Neural progenitor cell (in vitro differentiated cells): ENCODE results near the gene ID2. TPM values are rescaled to one million over a fixed set of nuclear protein-coding genes. Genes with fewer than 3 reads are reported as not detected.

Experiments
- DNase-seq: peaks from one replicate; pipeline ENCODE4 v3.0.0-alpha.2; 2016; ENCODE audit warnings: low spot score
- H2AFZ ChIP-seq: fragments of 200-600 bp; sonication (generic); replicated peaks from 2 replicates; pipeline ENCODE4 v1.6.1; 2016; ENCODE audit warnings: antibody characterized with exemption
- H3F3A ChIP-seq: fragments of 200-600 bp; sonication (generic); 2 replicates; pipeline ENCODE4 v1.6.1; 2016; ENCODE audit warnings: antibody characterized with exemption, low read depth
- H3K27ac ChIP-seq: fragments of 200-600 bp; sonication (generic); 2 replicates; pipeline ENCODE4 v1.5.1; 2016; ENCODE audit warnings: mild to moderate bottlenecking
- H3K27me3 ChIP-seq: fragments of 200-600 bp; sonication (generic); 2 replicates; pipeline ENCODE4 v1.6.1; 2016; ENCODE audit warnings: mild to moderate bottlenecking, moderate library complexity
- H3K36me3 ChIP-seq: fragments of 200-600 bp; sonication (generic); 2 replicates; pipeline ENCODE4 v1.5.1; 2016
- H3K4me1 ChIP-seq: fragments of 200-600 bp; sonication (generic); 2 replicates; pipeline ENCODE4 v1.6.1; 2016; ENCODE audit warnings: mixed run types
- H3K4me2 ChIP-seq: fragments of 200-600 bp; sonication (generic); 2 replicates; pipeline ENCODE4 v1.6.1; 2016
- H3K4me3 ChIP-seq: fragments of 200-600 bp; sonication (generic); 2 replicates; pipeline ENCODE4 v1.5.1; 2016
- H3K79me2 ChIP-seq: fragments of 200-600 bp; sonication (generic); 2 replicates; pipeline ENCODE4 v1.6.1; 2016; ENCODE audit warnings: low read depth
- H3K9ac ChIP-seq: fragments of 200-600 bp; sonication (generic); 2 replicates; pipeline ENCODE4 v1.6.1; 2016
- H3K9me3 ChIP-seq: fragments of 200-600 bp; sonication (generic); 2 replicates; pipeline ENCODE4 v1.5.1; 2016; ENCODE audit warnings: low read depth
- H4K20me1 ChIP-seq: fragments of 200-600 bp; sonication (generic); 2 replicates; pipeline ENCODE4 v1.6.1; 2016; ENCODE audit warnings: low read depth
- H3K27ac Mint-ChIP-seq: 3 replicates; pipeline ENCODE4 v1.8.0; 2021; ENCODE audit warnings: mixed read lengths
- H3K27me3 Mint-ChIP-seq: 2 replicates; pipeline ENCODE4 v1.8.0; 2022; ENCODE audit warnings: low read depth, mild to moderate bottlenecking, inconsistent platforms, moderate library complexity, mixed read lengths; ENCODE audit not compliant: insufficient read depth
- H3K36me3 Mint-ChIP-seq: 3 replicates; pipeline ENCODE4 v1.8.0; 2021; ENCODE audit warnings: mixed read lengths
- H3K4me1 Mint-ChIP-seq: 3 replicates; pipeline ENCODE4 v1.8.0; 2021; ENCODE audit warnings: mixed read lengths
- H3K4me3 Mint-ChIP-seq: 3 replicates; pipeline ENCODE4 v1.8.0; 2021; ENCODE audit warnings: mild to moderate bottlenecking, moderate library complexity, mixed read lengths
- H3K9me3 Mint-ChIP-seq: 3 replicates; pipeline ENCODE4 v1.8.0; 2020; ENCODE audit warnings: mixed read lengths
- EZH2 ChIP-seq: fragments of 200-600 bp; sonication (generic); IDR thresholded peaks from 2 replicates; pipeline ENCODE4 v1.6.1; 2017; ENCODE audit warnings: antibody characterized with exemption, mild to moderate bottlenecking, moderate library complexity
- EZH2phosphoT487 ChIP-seq: fragments of 200-600 bp; sonication (generic); IDR thresholded peaks from 2 replicates; pipeline ENCODE4 v1.6.1; 2017; ENCODE audit warnings: antibody characterized with exemption
- total RNA-seq: library from RNA; depleted of rRNA; stranded (reverse); fragments of >200 nt; gene quantifications from 2 replicates; pipeline ENCODE4 v1.2.3, GENCODE V29; 2015; ENCODE audit warnings: low replicate concordance
- TF ChIP-seq, protein P1 (sequence below): fragments of 200-600 bp; sonication (generic); IDR thresholded peaks from 2 replicates; pipeline ENCODE4 v1.5.1; 2017; ENCODE audit warnings: antibody characterized with exemption, mild to moderate bottlenecking

Gene ID2
- total RNA-seq, 1 donor from 2014 or later: 140 TPM

DNA sequence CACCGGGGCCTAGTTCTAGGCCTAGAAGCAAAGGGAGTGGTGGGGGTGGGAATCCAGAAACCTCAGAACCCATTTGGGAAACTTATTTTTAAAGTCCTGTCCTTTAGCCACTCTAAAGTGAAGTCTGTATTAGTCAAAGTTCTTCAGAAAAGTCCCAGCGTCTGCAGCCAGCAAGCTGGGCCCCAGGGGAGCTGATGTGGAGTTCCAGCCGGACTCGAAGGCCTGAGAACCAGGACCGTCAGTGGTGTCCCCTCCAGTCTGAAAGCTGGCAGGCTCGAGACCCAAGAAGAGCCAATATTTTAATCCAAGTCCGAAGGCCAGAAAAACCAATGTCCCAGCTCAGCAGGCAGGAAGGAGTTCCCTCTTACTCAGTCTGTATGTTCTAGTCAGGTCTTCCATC is 32.4 kb downstream of the ID2 start:
- Histone ChIP-seq H3K79me2 (no peaks in the 10 kb centered on the region), H3K4me1 (peaks cover 3% of the 10 kb centered on the region), H3K9ac (no peak overlapping the region), H4K20me1 (no peaks in the 10 kb centered on the region), H3K4me2 (no peak overlapping the region), H3K9me3 (no peaks in the 10 kb centered on the region), H3K27me3 (no peaks in the 10 kb centered on the region), H3K27ac (no peak overlapping the region), H3F3A (no peaks in the 10 kb centered on the region), H3K36me3 (no peaks in the 10 kb centered on the region), H3K4me3 (no peak overlapping the region), H2AFZ (no peak overlapping the region)
- Mint-ChIP-seq H3K9me3 (peaks cover 2% of the 10 kb centered on the region), H3K4me3 (no peak overlapping the region), H3K4me1 (peaks cover 4% of the 10 kb centered on the region), H3K27ac (no peak overlapping the region), H3K36me3 (peaks cover 3% of the 10 kb centered on the region), H3K27me3 (peaks cover 5% of the 10 kb centered on the region)
- DNase-seq: no peak
- TF ChIP-seq EZH2phosphoT487: no peak
- TF ChIP-seq, protein P1, sequence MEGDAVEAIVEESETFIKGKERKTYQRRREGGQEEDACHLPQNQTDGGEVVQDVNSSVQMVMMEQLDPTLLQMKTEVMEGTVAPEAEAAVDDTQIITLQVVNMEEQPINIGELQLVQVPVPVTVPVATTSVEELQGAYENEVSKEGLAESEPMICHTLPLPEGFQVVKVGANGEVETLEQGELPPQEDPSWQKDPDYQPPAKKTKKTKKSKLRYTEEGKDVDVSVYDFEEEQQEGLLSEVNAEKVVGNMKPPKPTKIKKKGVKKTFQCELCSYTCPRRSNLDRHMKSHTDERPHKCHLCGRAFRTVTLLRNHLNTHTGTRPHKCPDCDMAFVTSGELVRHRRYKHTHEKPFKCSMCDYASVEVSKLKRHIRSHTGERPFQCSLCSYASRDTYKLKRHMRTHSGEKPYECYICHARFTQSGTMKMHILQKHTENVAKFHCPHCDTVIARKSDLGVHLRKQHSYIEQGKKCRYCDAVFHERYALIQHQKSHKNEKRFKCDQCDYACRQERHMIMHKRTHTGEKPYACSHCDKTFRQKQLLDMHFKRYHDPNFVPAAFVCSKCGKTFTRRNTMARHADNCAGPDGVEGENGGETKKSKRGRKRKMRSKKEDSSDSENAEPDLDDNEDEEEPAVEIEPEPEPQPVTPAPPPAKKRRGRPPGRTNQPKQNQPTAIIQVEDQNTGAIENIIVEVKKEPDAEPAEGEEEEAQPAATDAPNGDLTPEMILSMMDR: no peak
- TF ChIP-seq EZH2: no peak

DNA sequence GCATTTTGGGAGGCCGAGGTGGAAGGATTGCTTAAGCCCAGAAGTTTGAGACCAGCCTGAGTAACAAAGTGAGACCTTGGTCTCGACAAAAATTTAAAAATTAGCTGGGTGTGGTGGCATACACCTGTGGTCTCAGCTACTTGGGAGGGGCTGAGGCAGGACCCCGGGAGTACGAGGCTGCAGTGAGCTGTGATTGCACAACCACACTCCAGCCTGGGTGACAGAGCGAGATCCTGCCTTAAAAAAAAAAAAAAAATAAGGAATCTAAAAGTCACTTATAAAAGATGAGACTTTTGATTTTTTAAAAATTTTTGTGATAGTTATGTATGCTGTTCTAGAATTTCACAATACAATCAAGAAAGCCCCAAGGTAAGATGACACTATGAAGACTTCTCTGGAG is 33.1 kb downstream of the ID2 start:
- Histone ChIP-seq H3K4me1 (peaks cover 3% of the 10 kb centered on the region), H3K36me3 (no peaks in the 10 kb centered on the region), H3K9ac (no peak overlapping the region), H3K4me3 (no peak overlapping the region), H3K27me3 (no peaks in the 10 kb centered on the region), H4K20me1 (no peaks in the 10 kb centered on the region), H3F3A (no peaks in the 10 kb centered on the region), H3K27ac (no peak overlapping the region), H2AFZ (no peak overlapping the region), H3K4me2 (no peak overlapping the region), H3K79me2 (no peaks in the 10 kb centered on the region), H3K9me3 (no peaks in the 10 kb centered on the region)
- TF ChIP-seq, protein P1: no peak
- TF ChIP-seq EZH2phosphoT487: no peak
- TF ChIP-seq EZH2: no peak
- DNase-seq: no peak
- H3K4me3 Mint-ChIP-seq: no peak overlapping the region
- H3K27me3 Mint-ChIP-seq: peaks cover 3% of the 10 kb centered on the region
- no peaks in the 10 kb centered on the region for H3K36me3 Mint-ChIP-seq
- H3K9me3 Mint-ChIP-seq: peaks cover 2% of the 10 kb centered on the region
- H3K27ac Mint-ChIP-seq: no peak overlapping the region
- peaks cover 4% of the 10 kb centered on the region for H3K4me1 Mint-ChIP-seq

DNA sequence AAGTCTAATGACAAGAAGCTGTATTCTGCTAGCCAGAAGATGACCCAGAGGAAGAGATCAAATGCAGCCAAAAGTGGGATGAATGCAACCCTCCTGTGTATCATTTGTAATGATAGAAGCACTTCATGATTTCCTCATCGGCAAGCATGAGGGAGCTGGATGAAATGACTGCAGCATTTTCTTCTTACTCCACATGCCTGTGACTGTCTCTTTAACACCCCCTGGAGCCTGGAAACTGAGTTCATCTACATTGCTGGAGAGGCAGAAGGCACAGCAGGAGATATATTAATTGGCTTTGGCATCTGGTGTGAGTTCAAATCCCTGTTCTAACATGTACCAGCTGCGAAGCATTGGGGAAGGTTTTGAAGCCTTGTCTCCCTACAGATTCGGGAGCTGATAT is 37.7 kb downstream of the ID2 start:
- TF ChIP-seq, protein P1: no peak
- TF ChIP-seq EZH2phosphoT487 (no peak), EZH2 (no peak)
- Histone ChIP-seq H3K79me2 (no peaks in the 10 kb centered on the region), H3K27me3 (no peaks in the 10 kb centered on the region), H3K4me1 (no peaks in the 10 kb centered on the region), H4K20me1 (no peaks in the 10 kb centered on the region), H3K9me3 (no peaks in the 10 kb centered on the region), H3K36me3 (no peaks in the 10 kb centered on the region), H3K4me2 (no peak overlapping the region), H3K9ac (no peak overlapping the region), H2AFZ (no peak overlapping the region), H3F3A (no peaks in the 10 kb centered on the region), H3K4me3 (no peak overlapping the region), H3K27ac (no peak overlapping the region)
- Mint-ChIP-seq H3K4me1 (no peaks in the 10 kb centered on the region), H3K9me3 (peaks cover 2% of the 10 kb centered on the region), H3K4me3 (no peak overlapping the region), H3K27ac (no peak overlapping the region), H3K27me3 (peaks cover 2% of the 10 kb centered on the region), H3K36me3 (peaks cover 2% of the 10 kb centered on the region)
- no peak for DNase-seq

DNA sequence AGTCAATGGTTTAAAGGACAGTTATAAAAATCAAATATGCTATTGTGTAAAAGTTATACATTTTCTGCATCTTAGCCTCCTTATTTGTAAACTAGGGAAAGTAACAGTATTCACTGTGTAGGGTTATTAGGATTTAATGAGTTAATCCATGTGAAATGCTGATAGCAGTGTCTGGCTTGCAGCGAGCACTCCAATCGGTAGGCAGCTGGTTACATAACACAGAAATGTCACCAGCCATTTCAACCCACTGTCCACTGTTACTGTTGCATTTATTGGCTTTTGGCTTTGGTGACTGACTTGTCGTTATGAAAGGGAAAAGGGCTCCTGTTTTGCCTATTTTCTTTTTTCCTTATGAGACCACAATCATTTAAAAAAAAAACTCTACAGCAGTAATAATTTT is 38.9 kb downstream of the ID2 start:
- H3K36me3 ChIP-seq: no peaks in the 10 kb centered on the region
- H3K27ac Mint-ChIP-seq: peak overlapping the region; percentile 34

More for the DNA sequence above, 38.9 kb downstream of the ID2 start:
- Mint-ChIP-seq H3K4me1 (no peaks in the 10 kb centered on the region), H3K9me3 (no peaks in the 10 kb centered on the region), H3K36me3 (peaks cover 4% of the 10 kb centered on the region), H3K27me3 (peaks cover 2% of the 10 kb centered on the region), H3K4me3 (no peak overlapping the region)
- H2AFZ ChIP-seq: no peak overlapping the region
- H3K9ac ChIP-seq: no peak overlapping the region
- no peak overlapping the region for H3K27ac ChIP-seq
- H4K20me1 ChIP-seq: no peaks in the 10 kb centered on the region
- TF ChIP-seq, protein P1: no peak
- TF ChIP-seq EZH2phosphoT487 (no peak), EZH2 (no peak)
- no peaks in the 10 kb centered on the region for H3K9me3 ChIP-seq
- no peak for DNase-seq
- no peaks in the 10 kb centered on the region for H3F3A ChIP-seq
- no peak overlapping the region for H3K4me2 ChIP-seq
- H3K27me3 ChIP-seq: no peaks in the 10 kb centered on the region
- no peak overlapping the region for H3K4me3 ChIP-seq
- no peaks in the 10 kb centered on the region for H3K4me1 ChIP-seq
- no peaks in the 10 kb centered on the region for H3K79me2 ChIP-seq
